Fibroblast of mammary gland (primary cell): ENCODE data around the gene KCNK3.

Source experiments
- DNase-seq: peaks from one replicate; pipeline ENCODE4 v3.0.0-alpha.2; 2010; ENCODE audit warnings: low read depth
- H3K4me3 ChIP-seq: 2 replicates; pipeline ENCODE4 v1.5.1; 2011; ENCODE audit warnings: low read depth, mild to moderate bottlenecking, low read length, moderate library complexity; ENCODE audit not compliant: control insufficient read depth
- CTCF ChIP-seq: conservative IDR thresholded peaks from 2 replicates; pipeline ENCODE4 v1.5.1; 2011; ENCODE audit warnings: low read depth, low read length, inconsistent platforms; ENCODE audit not compliant: control insufficient read depth, insufficient read depth

Gene KCNK3

GRCh38 chr2:26692279-26692896, at the start of gene KCNK3:
KCNK3 (plus strand) TSS chr2:26692722; CDS start chr2:26692876, 154 bp downstream.
- no peak for TF ChIP-seq CTCF
- DNase-seq = no peak
- no peak within 1 kb of the TSS for H3K4me3 ChIP-seq

- no peak for DNase-seq
- TF ChIP-seq CTCF = no peak
- no peak overlapping the region for H3K4me3 ChIP-seq
Measured at GRCh38 chr2:26644188-26644835, 48.2 kb upstream of the KCNK3 start.

- TF ChIP-seq CTCF = no peak
- H3K4me3 ChIP-seq = no peak overlapping the region
- no peak for DNase-seq
Measured at GRCh38 chr2:26645762-26646161, 46.8 kb upstream of the KCNK3 start.

GRCh38 chr2:26646986-26647672, 45.4 kb upstream of the KCNK3 start:
- no peak for TF ChIP-seq CTCF
- H3K4me3 ChIP-seq = no peak overlapping the region
- DNase-seq = no peak

GRCh38 chr2:26647981-26648380, 44.5 kb upstream of the KCNK3 start:
- no peak for TF ChIP-seq CTCF
- no peak overlapping the region for H3K4me3 ChIP-seq
- no peak for DNase-seq

- no peak for TF ChIP-seq CTCF
- no peak overlapping the region for H3K4me3 ChIP-seq
- DNase-seq = no peak
Measured at GRCh38 chr2:26648516-26648915, 44.0 kb upstream of the KCNK3 start.
